Glutamatergic neuron (in vitro differentiated cells): ENCODE results near the gene SENP2. TPM values are rescaled to one million over a fixed set of nuclear protein-coding genes. Genes with fewer than 3 reads are reported as not detected.
"Not testable (repeated sequence)": the region's sequence is repeated elsewhere in the genome, so short reads cannot be mapped to it uniquely, and the experiment has no call there.

ENCODE experiments used
- DNase-seq: peaks from one replicate; pipeline ENCODE4 v3.0.0; 2022
- H3K27ac Mint-ChIP-seq: one replicate; pipeline ENCODE4 v1.8.0; 2020; ENCODE audit warnings: mild to moderate bottlenecking, mixed read lengths, inconsistent platforms; ENCODE audit not compliant: unreplicated experiment
- H3K27me3 Mint-ChIP-seq: one replicate; pipeline ENCODE4 v1.8.0; 2020; ENCODE audit warnings: mild to moderate bottlenecking, moderate library complexity, mixed read lengths, inconsistent platforms; ENCODE audit not compliant: unreplicated experiment
- H3K36me3 Mint-ChIP-seq: one replicate; pipeline ENCODE4 v1.8.0; 2020; ENCODE audit warnings: mild to moderate bottlenecking, mixed read lengths, inconsistent platforms; ENCODE audit not compliant: unreplicated experiment
- H3K4me1 Mint-ChIP-seq: one replicate; pipeline ENCODE4 v1.8.0; 2020; ENCODE audit warnings: mild to moderate bottlenecking, low read depth, mixed read lengths, inconsistent platforms; ENCODE audit not compliant: unreplicated experiment
- H3K4me3 Mint-ChIP-seq: one replicate; pipeline ENCODE4 v1.8.0; 2020; ENCODE audit warnings: mild to moderate bottlenecking, mixed read lengths, inconsistent platforms; ENCODE audit not compliant: unreplicated experiment
- H3K9me3 Mint-ChIP-seq: one replicate; pipeline ENCODE4 v1.8.0; 2020; ENCODE audit warnings: mild to moderate bottlenecking, moderate library complexity, mixed read lengths, inconsistent platforms; ENCODE audit not compliant: unreplicated experiment
- CTCF ChIP-seq: fragments of 200-600 bp; sonication (generic); IDR thresholded peaks from one replicate; pipeline ENCODE4 v1.5.0; 2021; ENCODE audit not compliant: partially characterized antibody, unreplicated experiment
- total RNA-seq: library from RNA; stranded (reverse); fragmentation: NEBNext Ultra II Directional; extraction: Animal tissue kit (Norgen Biotek cat#: 25700); gene quantifications from one replicate; pipeline ENCODE4 v1.2.1, GENCODE V29; 2021; ENCODE audit not compliant: unreplicated experiment

Gene SENP2
- total RNA-seq, 1 donor from 2014 or later: 54.6 TPM

GRCh38 chr3:185572183-185572582, 13.9 kb upstream of the SENP2 start:
- Mint-ChIP-seq H3K4me3 (no peak overlapping the region), H3K36me3 (peaks cover 21% of the 10 kb centered on the region), H3K9me3 (peaks cover 9% of the 10 kb centered on the region), H3K27ac (no peak overlapping the region), H3K27me3 (no peaks in the 10 kb centered on the region), H3K4me1 (no peaks in the 10 kb centered on the region)
- no peak for TF ChIP-seq CTCF
- DNase-seq: no peak

- not testable (repeated sequence) for H3K9me3 Mint-ChIP-seq, H3K4me1 Mint-ChIP-seq, H3K27ac Mint-ChIP-seq, H3K4me3 Mint-ChIP-seq, H3K27me3 Mint-ChIP-seq
- peak; percentile 33 for DNase-seq
- peaks cover 21% of the 10 kb centered on the region for H3K36me3 Mint-ChIP-seq
- TF ChIP-seq CTCF: peak; percentile 88
Measured at GRCh38 chr3:185575108-185575869, 10.8 kb upstream of the SENP2 start.

- Mint-ChIP-seq H3K27ac (no peak overlapping the region), H3K27me3 (peaks cover 10% of the 10 kb centered on the region), H3K9me3 (peaks cover 12% of the 10 kb centered on the region), H3K4me3 (no peak overlapping the region), H3K4me1 (peaks cover 8% of the 10 kb centered on the region), H3K36me3 (no peaks in the 10 kb centered on the region)
- no peak for TF ChIP-seq CTCF
- no peak for DNase-seq
Measured at GRCh38 chr3:185582236-185582635, 3.9 kb upstream of the SENP2 start.

- H3K4me3 Mint-ChIP-seq: no peak overlapping the region
- DNase-seq: no peak
- H3K9me3 Mint-ChIP-seq: peaks cover 12% of the 10 kb centered on the region
- H3K36me3 Mint-ChIP-seq: no peaks in the 10 kb centered on the region
- H3K27ac Mint-ChIP-seq: no peak overlapping the region
- peaks cover 10% of the 10 kb centered on the region for H3K27me3 Mint-ChIP-seq
- TF ChIP-seq CTCF: no peak
- H3K4me1 Mint-ChIP-seq: peaks cover 8% of the 10 kb centered on the region
Measured at GRCh38 chr3:185582871-185583270, 3.2 kb upstream of the SENP2 start.

GRCh38 chr3:185583925-185584324, 2.2 kb upstream of the SENP2 start:
- H3K27ac Mint-ChIP-seq: no peak overlapping the region
- H3K36me3 Mint-ChIP-seq: no peaks in the 10 kb centered on the region

More at GRCh38 chr3:185583925-185584324, 2.2 kb upstream of the SENP2 start:
- peaks cover 10% of the 10 kb centered on the region for H3K27me3 Mint-ChIP-seq
- H3K4me3 Mint-ChIP-seq: no peak overlapping the region
- H3K4me1 Mint-ChIP-seq: peaks cover 13% of the 10 kb centered on the region
- DNase-seq: no peak
- H3K9me3 Mint-ChIP-seq: peaks cover 12% of the 10 kb centered on the region
- no peak for TF ChIP-seq CTCF
